ENCODE measurements around the gene KRT5.

The KRT5 gene

DNA sequence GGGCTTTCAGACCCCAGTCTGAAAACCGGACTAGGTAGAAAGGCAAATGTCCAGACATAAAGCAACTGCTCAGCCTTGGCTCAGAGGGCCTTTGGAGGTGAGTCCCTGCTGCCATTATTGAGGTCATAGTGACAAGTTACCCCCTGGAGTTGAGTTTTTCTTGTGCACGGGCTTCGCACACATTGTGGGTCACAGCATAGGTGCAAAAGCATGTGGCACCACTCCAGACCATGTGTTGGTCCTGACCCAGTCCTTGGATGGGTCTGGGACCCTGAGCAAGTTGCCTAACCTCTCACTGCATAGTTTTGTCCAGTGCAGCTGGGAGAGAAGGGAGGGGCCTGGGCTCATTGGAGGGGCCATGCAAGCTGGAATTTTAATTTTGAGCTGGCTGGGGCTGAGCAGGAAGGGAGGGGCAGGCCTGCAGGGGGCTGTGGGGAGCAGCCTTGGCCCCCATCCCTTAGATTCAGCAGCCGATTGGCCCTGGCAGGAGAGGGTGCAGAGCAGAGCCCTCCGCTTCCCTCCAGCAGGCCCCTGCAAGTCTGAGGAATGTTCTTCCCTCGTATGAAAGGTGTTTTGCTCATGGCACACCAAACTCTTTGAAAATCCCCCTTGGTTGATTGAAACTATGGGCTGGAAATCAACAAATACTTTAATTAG is 4.2 kb upstream of the KRT5 start:
- TF ChIP-seq CTCF (conservative IDR thresholded peaks at IDR 0.05) = no peak
- H3K27ac ChIP-seq = no peak overlapping the region

- TF ChIP-seq CTCF (conservative IDR thresholded peaks at IDR 0.05) = no peak
- H3K27ac ChIP-seq = no peak overlapping the region
These were observed 3.6 kb upstream of the KRT5 start for GRCh38 chr12:52523824-52524223.

GRCh38 chr12:52522346-52523011 is 2.3 kb upstream of the KRT5 start:
- H3K27ac ChIP-seq = no peak overlapping the region
- TF ChIP-seq CTCF (conservative IDR thresholded peaks at IDR 0.05) = no peak

DNA sequence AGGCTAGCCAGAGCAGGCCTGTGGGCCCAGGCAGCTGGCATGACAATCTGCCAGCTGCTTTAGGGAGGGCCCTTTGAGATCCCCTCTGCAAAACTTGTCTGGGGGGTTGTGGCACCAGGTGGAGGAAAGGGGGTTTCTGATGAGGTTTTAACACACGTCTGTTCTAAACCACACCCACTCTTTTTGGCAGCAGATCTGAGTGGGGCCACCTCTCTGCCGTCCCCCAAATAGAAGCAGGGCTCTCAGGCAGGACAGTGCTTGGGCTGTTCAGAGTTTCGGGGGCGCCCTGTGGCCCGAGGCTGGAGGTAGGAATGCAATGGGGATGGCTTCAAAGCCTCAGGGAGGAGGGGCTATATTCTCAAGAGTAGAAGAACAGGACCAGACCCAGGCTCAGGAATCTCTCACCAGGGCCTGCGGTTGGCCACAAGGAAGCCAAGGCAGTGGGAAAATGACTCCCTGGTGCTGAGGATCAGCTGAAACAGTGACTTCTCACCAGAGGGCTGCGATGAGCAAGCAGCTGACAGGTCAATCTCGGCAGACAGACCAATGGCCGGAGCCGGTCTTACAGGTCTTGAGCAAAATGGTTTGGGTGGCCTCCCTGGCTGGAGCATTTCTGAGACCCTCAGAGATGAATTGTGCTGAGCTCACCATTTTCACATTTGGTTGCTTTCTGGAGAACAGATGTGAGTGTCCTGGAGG is 1.5 kb upstream of the KRT5 start:
- H3K27ac ChIP-seq = no peak overlapping the region
- no peak for TF ChIP-seq CTCF (conservative IDR thresholded peaks at IDR 0.05)

GRCh38 chr12:52521175-52521567 is 977 bp upstream of the KRT5 start:
- no peak overlapping the region for H3K27ac ChIP-seq
- no peak for TF ChIP-seq CTCF (conservative IDR thresholded peaks at IDR 0.05)

DNA sequence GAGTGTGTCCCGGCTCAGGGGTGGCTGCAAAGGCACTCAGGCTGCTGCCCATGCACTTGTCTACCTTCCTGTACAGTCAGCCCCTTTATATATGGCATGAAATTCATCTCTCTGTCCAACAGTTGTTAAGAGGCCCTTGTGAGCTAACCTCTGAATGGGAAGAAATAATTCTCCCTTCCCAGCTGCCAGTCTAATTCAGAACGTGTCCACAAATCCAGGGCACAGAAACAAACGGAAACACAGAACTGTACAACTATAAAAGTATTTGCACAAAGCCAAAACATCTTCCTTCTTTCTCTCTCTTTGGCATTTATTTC is 849 bp downstream of the KRT5 start:
- H3K27ac ChIP-seq = no peak overlapping the region
- TF ChIP-seq CTCF (conservative IDR thresholded peaks at IDR 0.05) = no peak

- H3K27ac ChIP-seq = no peak overlapping the region
- no peak for TF ChIP-seq CTCF (conservative IDR thresholded peaks at IDR 0.05)
These were observed 1.4 kb downstream of the KRT5 start for GRCh38 chr12:52518574-52519386.

All from VCaP (cell line).